Activated B cell treated with CpG ODN at 0.5 μM for 24 hours (primary cell): Measurements from ENCODE around the gene DDX55. TPM values are rescaled to one million over a fixed set of nuclear protein-coding genes. Genes with fewer than 3 reads are reported as not detected.
"Not testable (repeated sequence)": the region's sequence is repeated elsewhere in the genome, so short reads cannot be mapped to it uniquely, and the experiment has no call there.

Experiments
- ATAC-seq: fragments of 200-7000 bp; cut with Tn5 transposase; one replicate; pipeline ENCODE4 v1.10.0; 2021; ENCODE audit warnings: low read depth, mild to moderate bottlenecking, moderate library complexity
- CTCF ChIA-PET: fragments of 350-600 bp; sonication (Branson Sonifier 250); formaldehyde crosslinking; loops from one replicate; lab custom pipeline; 2021; ENCODE audit warnings: antibody characterized with exemption; lab: Charles Lee
- POLR2A ChIA-PET: fragments of 350-600 bp; sonication (Branson Sonifier 250); formaldehyde crosslinking; loops from one replicate; lab custom pipeline; 2021; ENCODE audit warnings: antibody characterized with exemption; lab: Charles Lee
- DNase-seq: peaks from one replicate; pipeline ENCODE4 v3.0.0; 2022
- H3K27ac Mint-ChIP-seq: one replicate; pipeline ENCODE4 v1.8.0; 2020; ENCODE audit warnings: mixed read lengths
- H3K27me3 Mint-ChIP-seq: one replicate; pipeline ENCODE4 v1.8.0; 2021; ENCODE audit warnings: mixed read lengths
- H3K36me3 Mint-ChIP-seq: one replicate; pipeline ENCODE4 v1.8.0; 2021; ENCODE audit warnings: low read depth, mixed read lengths
- H3K4me1 Mint-ChIP-seq: one replicate; pipeline ENCODE4 v1.8.0; 2021; ENCODE audit warnings: mixed read lengths
- H3K4me3 Mint-ChIP-seq: one replicate; pipeline ENCODE4 v1.8.0; 2020; ENCODE audit warnings: mild to moderate bottlenecking, mixed read lengths
- H3K9me3 Mint-ChIP-seq: one replicate; pipeline ENCODE4 v1.8.0; 2020; ENCODE audit warnings: mixed read lengths
- CTCF ChIP-seq: fragments of 200-600 bp; IDR thresholded peaks from one replicate; pipeline ENCODE4 v1.8.0; 2022; ENCODE audit warnings: antibody characterized with exemption, mild to moderate bottlenecking
- intact Hi-C: fragments of 100-400 bp; cut with micrococcal nuclease; formaldehyde crosslinking; loops from one replicate; pipeline ENCODE4 v1.15.1; 2024
- total RNA-seq: library from RNA; stranded (reverse); gene quantifications from 2 replicates; pipeline ENCODE4 v1.2.3, GENCODE V29; 2022

DDX55 gene, protein sequence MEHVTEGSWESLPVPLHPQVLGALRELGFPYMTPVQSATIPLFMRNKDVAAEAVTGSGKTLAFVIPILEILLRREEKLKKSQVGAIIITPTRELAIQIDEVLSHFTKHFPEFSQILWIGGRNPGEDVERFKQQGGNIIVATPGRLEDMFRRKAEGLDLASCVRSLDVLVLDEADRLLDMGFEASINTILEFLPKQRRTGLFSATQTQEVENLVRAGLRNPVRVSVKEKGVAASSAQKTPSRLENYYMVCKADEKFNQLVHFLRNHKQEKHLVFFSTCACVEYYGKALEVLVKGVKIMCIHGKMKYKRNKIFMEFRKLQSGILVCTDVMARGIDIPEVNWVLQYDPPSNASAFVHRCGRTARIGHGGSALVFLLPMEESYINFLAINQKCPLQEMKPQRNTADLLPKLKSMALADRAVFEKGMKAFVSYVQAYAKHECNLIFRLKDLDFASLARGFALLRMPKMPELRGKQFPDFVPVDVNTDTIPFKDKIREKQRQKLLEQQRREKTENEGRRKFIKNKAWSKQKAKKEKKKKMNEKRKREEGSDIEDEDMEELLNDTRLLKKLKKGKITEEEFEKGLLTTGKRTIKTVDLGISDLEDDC
- 28.8 and 35.0 TPM in 2 replicates for total RNA-seq

DNA sequence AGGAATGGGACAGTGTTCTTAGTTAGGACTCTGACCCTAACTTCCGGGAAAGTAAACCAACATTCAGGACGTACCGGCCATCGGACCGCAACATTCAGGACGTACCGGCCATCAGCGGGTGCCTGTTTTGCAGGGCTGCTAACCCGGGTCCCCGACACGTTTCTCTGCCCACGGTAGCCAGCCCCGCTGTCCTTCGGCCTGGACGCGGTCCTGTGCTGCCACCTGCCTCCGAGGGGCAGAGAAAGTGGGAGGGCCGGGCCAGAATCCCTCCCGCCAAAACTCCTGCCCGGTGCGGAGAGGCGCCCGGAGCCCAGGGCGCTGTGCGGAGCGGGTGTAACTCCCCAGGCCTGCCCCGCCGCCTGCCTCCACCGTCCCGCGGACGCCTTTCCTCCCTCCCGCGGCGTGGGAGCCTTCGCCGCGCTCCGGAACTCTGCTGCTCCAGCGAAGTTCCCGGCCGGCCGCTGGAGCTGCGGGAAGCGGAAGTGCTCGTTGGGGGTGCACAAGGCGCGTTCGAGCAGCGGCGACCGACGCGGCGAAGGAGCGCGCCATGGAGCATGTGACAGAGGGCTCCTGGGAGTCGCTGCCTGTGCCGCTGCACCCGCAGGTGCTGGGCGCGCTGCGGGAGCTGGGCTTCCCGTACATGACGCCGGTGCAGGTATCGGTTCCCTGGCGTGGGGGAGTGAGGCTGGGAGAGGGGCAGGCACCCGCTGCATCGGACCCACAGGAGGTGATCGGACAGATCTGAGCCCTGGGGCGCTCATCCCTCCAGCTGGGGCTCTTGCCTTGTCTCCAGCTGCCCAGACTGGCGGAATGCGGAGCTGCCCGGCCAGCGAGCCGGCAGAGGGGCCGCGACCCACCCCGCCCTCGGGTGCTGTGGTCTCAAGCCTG is at the start of gene DDX55:
Gene DDX55 (plus strand): TSS at position 498 of the 888 bp plus-strand sequence. CDS start 50 bp downstream, at position 548.
- POLR2A ChIA-PET, result interaction anchor here (0.5 to 2.6 kb wide), 18 partner anchors 11 to 627 kb away, joined by 3 to 21 read pairs (median 4); partner anchors contain the start of genes ATP6V0A2, EIF2B1, GTF2H3 and KMT5A
- Mint-ChIP-seq H3K4me3 (peak within 1 kb of the TSS; percentile 97), H3K9me3 (no peaks in the 10 kb centered on the region), H3K27me3 (no peaks in the 10 kb centered on the region), H3K27ac (peak within 1 kb of the TSS; percentile 92), H3K36me3 (peaks cover 47% of the 10 kb centered on the region), H3K4me1 (peaks cover 24% of the 10 kb centered on the region)
- DNase-seq (peak; percentile 86), ATAC-seq (peak; percentile 89)
- no peak for TF ChIP-seq CTCF
- intact Hi-C loops, result loop anchor here (1.0 to 2.0 kb wide), 7 partner anchors 16 to 627 kb away; partner anchors contain the start of genes CDK2AP1, EIF2B1, GTF2H3 and OGFOD2
- CTCF ChIA-PET, result interaction anchor here (0.8 to 1.8 kb wide), 6 partner anchors 19 to 363 kb away, joined by 3 to 5 read pairs (median 3); no protein-coding TSS in a partner anchor

GRCh38 chr12:123554136-123554535 is 47.8 kb upstream of the DDX55 start:
- H3K9me3 Mint-ChIP-seq, ATAC-seq, H3K36me3 Mint-ChIP-seq, H3K27ac Mint-ChIP-seq, DNase-seq, H3K4me3 Mint-ChIP-seq, CTCF ChIA-PET, H3K4me1 Mint-ChIP-seq, POLR2A ChIA-PET: not testable (repeated sequence)
- H3K27me3 Mint-ChIP-seq, result peaks cover 10% of the 10 kb centered on the region
- intact Hi-C loops, result loop anchor here (10.0 kb wide), 1 partner anchor 69 kb away; no protein-coding TSS in a partner anchor

GRCh38 chr12:123554843-123555242 is 47.1 kb upstream of the DDX55 start:
- POLR2A ChIA-PET, CTCF ChIA-PET, H3K9me3 Mint-ChIP-seq, H3K36me3 Mint-ChIP-seq, DNase-seq, H3K27me3 Mint-ChIP-seq, ATAC-seq, H3K4me1 Mint-ChIP-seq, H3K4me3 Mint-ChIP-seq, H3K27ac Mint-ChIP-seq: not testable (repeated sequence)
- intact Hi-C loops, result loop anchor here (10.0 kb wide), 1 partner anchor 70 kb away; no protein-coding TSS in a partner anchor

DNA sequence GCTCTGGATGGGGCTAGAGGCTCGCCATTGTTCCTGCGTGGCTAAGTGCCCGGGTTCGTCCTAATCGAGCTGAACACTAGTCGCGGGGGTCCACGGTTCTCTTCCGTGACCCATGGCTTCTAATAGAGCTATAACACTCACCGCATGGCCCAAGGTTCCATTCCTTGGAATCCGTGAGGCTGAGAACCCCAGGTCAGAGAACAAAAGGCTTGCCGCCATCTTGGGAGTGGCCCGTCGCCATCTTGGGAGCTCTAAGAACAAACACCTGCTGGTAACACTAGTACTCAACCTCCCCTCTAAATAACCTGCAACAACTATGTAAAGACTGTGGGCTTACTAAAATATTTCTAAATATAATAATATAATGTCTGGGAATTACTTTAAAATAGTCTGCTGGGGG is 43.4 kb upstream of the DDX55 start:
- POLR2A ChIA-PET, result interaction anchor here (0.6 kb wide), 1 partner anchor 197 kb away, joined by 4 read pairs; no protein-coding TSS in a partner anchor
- CTCF ChIA-PET, H3K9me3 Mint-ChIP-seq, H3K4me1 Mint-ChIP-seq, ATAC-seq, H3K36me3 Mint-ChIP-seq, H3K27me3 Mint-ChIP-seq, H3K27ac Mint-ChIP-seq, H3K4me3 Mint-ChIP-seq, DNase-seq: not testable (repeated sequence)
- intact Hi-C loops, result loop anchor here (10.0 kb wide), 1 partner anchor 74 kb away; no protein-coding TSS in a partner anchor

- Mint-ChIP-seq H3K9me3 (no peaks in the 10 kb centered on the region), H3K27me3 (no peaks in the 10 kb centered on the region), H3K27ac (no peak overlapping the region), H3K4me1 (no peaks in the 10 kb centered on the region), H3K36me3 (no peaks in the 10 kb centered on the region), H3K4me3 (no peak overlapping the region)
- POLR2A ChIA-PET, result interaction anchor here (0.6 to 0.7 kb wide), 2 partner anchors 133 to 198 kb away, joined by 4 to 6 read pairs; no protein-coding TSS in a partner anchor
- ATAC-seq (no peak), DNase-seq (no peak)
- intact Hi-C loops, result loop anchor here (10.0 kb wide), 1 partner anchor 75 kb away; no protein-coding TSS in a partner anchor
- no peak for TF ChIP-seq CTCF
- CTCF ChIA-PET, result no interaction called here
Observed at GRCh38 chr12:123559468-123559867, 42.4 kb upstream of the DDX55 start.

DNA sequence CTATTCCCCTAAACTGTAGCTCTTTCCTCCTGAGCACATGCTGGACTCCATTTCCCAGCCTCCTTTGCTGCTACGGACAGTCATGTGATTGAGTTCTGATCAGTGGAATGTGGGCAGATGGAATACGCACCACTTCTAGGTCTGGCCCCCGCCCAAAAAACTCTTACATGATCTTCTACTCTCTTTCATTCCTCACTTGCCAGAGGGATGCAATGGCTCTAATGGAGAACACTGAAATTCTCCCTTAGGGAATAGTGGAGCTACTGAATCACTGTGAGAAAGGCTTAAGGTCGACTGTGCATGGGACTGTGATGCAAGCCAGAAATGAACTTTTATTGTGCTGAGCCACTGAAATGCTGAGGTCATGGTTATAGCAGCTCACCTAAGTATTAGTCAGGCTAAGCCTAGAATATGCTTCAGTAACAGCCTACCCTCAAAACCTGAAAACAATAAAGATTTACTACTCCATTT is 30.5 kb upstream of the DDX55 start:
- Mint-ChIP-seq H3K27ac (no peak overlapping the region), H3K27me3 (peaks cover 2% of the 10 kb centered on the region), H3K4me3 (no peak overlapping the region), H3K36me3 (no peaks in the 10 kb centered on the region), H3K9me3 (no peaks in the 10 kb centered on the region), H3K4me1 (no peaks in the 10 kb centered on the region)
- no peak for TF ChIP-seq CTCF
- intact Hi-C loops, result no loop called here
- POLR2A ChIA-PET, result interaction anchor here (0.7 kb wide), 1 partner anchor 51 kb away, joined by 7 read pairs; no protein-coding TSS in a partner anchor
- DNase-seq (no peak), ATAC-seq (no peak)
- CTCF ChIA-PET, result no interaction called here
